Subcutaneous abdominal adipose tissue (tissue), 5 donors: ENCODE results near the gene WDR82.

Experiments
- H3K27ac ChIP-seq: one replicate; pipeline ENCODE4 v1.7.0; 2013; ENCODE audit warnings: low read depth, mild to moderate bottlenecking, inconsistent platforms, low read length, moderate library complexity
- H3K27me3 ChIP-seq, 5 donors: one replicate each; pipeline ENCODE4 v1.7.0; 2013; ENCODE audit warnings: low read length in 5 of 5, inconsistent platforms in 1 of 5; ENCODE audit not compliant: control insufficient read depth in 5 of 5, insufficient read depth in 4 of 5
- H3K36me3 ChIP-seq, 5 donors: one replicate each; pipeline ENCODE4 v1.7.0; 2013; ENCODE audit warnings: low read length in 5 of 5; ENCODE audit not compliant: control insufficient read depth in 5 of 5, insufficient read depth in 5 of 5
- H3K4me1 ChIP-seq, 5 donors: one replicate each; pipeline ENCODE4 v1.7.0; 2013; ENCODE audit warnings: low read length in 5 of 5, mild to moderate bottlenecking in 3 of 5, moderate library complexity in 1 of 5; ENCODE audit not compliant: control insufficient read depth in 5 of 5, insufficient read depth in 5 of 5
- H3K4me3 ChIP-seq, 5 donors: one replicate each; pipeline ENCODE4 v1.7.0; 2013; ENCODE audit warnings: low read length in 5 of 5, low read depth in 1 of 5
- H3K9ac ChIP-seq, 5 donors: one replicate each; pipeline ENCODE4 v1.7.0; 2013; ENCODE audit warnings: low read length in 5 of 5, mild to moderate bottlenecking in 4 of 5, moderate library complexity in 3 of 5
- H3K9me3 ChIP-seq, 5 donors: one replicate each; pipeline ENCODE4 v1.7.0; 2013; ENCODE audit warnings: low read length in 5 of 5; ENCODE audit not compliant: control insufficient read depth in 5 of 5
- donor health status: healthy.
- donor health status: healthy.
- donor health status: healthy.
- donor health status: healthy.
- donor health status: healthy.

The WDR82 gene

GRCh38 chr3:52233968-52234367 lies 44.5 kb downstream of the WDR82 start:
- Histone ChIP-seq H3K4me3 (no peak overlapping the region), H3K9me3 (no peaks in the 10 kb centered on the region), H3K27me3 (no peaks in the 10 kb centered on the region), H3K4me1 (peaks cover 9 to 73% (median 65%) of the 10 kb centered on the region in 5 donors), H3K9ac (peak overlapping the region in 2 of 5 donors; percentile 2 to 36), H3K36me3 (peaks cover 0 to 54% (median 48%) of the 10 kb centered on the region in 5 donors), H3K27ac (peak overlapping the region; percentile 43)

- Histone ChIP-seq H3K9ac (peak overlapping the region in 1 of 5 donors; percentile 61), H3K36me3 (peaks cover 0 to 63% (median 55%) of the 10 kb centered on the region in 5 donors), H3K27me3 (no peaks in the 10 kb centered on the region), H3K4me3 (no peak overlapping the region), H3K4me1 (peaks cover 5 to 67% (median 59%) of the 10 kb centered on the region in 5 donors), H3K27ac (peak overlapping the region; percentile 72), H3K9me3 (no peaks in the 10 kb centered on the region)
Measured at GRCh38 chr3:52233108-52233591, 45.3 kb downstream of the WDR82 start.

- no peak overlapping the region for H3K4me3 ChIP-seq
Measured at GRCh38 chr3:52232279-52233107, 46.0 kb downstream of the WDR82 start.

DNA sequence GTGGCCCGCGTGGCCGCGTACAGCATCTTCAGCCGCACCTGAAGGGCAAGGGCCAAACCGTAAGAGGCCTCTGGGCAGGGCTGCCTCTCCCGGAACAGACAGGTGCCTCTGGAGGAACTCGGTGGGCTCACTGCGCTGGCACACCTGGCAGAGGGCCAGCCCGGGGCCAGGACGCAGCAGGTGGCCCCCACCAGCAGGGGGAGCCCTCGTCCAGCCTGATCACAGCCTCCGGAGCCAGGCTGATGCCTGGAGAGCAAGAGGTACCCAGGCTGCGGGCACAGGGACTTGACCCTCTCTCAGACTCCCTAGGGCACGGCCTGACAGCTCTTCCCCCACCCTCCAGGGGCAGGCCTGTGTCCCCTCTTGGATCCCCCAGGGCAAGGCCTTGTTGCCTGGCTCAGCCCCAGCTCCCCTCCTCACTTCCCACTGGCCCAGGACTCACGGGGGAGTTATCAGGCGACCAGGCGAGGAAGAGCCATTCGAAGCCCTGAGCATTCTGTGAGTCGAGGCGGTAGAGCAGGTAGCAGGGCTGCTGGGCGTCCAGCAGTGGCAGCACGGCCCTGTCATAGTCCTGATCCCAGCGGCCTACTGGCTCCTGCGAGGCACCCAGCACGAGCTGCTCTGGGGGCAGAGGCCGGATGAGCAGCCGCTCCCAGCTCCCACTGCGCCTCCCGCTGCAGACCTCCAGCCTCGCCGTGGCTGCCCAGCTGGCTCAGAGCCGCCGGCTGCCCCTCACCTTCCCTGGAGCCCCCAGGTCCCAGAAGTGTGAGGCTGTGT lies 46.8 kb downstream of the WDR82 start:
- Histone ChIP-seq H3K4me3 (no peak overlapping the region), H3K4me1 (peaks cover 1 to 53% (median 45%) of the 10 kb centered on the region in 5 donors), H3K27me3 (no peaks in the 10 kb centered on the region), H3K9ac (peak overlapping the region in 1 of 5 donors; percentile 13), H3K27ac (no peak overlapping the region), H3K9me3 (no peaks in the 10 kb centered on the region), H3K36me3 (peaks cover 0 to 73% (median 62%) of the 10 kb centered on the region in 5 donors)

More at GRCh38 chr3:52232279-52233107, 46.0 kb downstream of the WDR82 start:
- Histone ChIP-seq H3K36me3 (peaks cover 0 to 69% (median 61%) of the 10 kb centered on the region in 5 donors), H3K27me3 (no peaks in the 10 kb centered on the region), H3K9ac (peak overlapping the region in 2 of 5 donors; percentile 19 to 61), H3K9me3 (no peaks in the 10 kb centered on the region), H3K4me1 (peaks cover 3 to 61% (median 53%) of the 10 kb centered on the region in 5 donors), H3K27ac (peak overlapping the region; percentile 72)

DNA sequence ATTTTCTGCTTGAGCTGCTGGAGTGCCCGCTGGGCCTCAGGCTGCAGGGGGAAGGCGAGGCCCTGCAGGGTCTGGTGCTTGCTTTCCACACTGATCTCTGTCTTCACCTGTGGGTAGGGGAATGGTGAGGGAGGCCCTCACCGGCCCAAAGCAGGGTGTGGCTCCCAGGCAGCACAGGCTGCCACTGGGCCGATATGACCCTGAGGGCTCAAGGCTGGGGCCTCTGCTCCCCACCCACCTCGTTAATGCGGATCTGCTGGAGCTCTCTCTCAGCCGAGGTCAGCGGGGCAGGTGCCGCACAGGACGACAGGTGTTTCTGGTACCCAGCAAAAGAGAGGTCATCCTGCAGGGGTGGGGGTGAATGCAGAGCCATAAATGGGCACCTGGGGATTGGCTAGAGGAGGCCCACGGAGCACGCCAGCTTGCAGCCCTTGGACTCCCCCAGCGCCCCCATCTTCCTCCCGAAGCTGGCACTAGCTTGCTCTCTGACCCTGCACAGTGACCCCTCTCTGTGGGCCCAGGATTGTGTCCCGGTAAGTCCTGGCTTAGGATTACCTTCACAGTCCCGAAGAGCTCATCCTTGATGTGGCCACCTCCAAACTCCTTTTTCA lies 47.5 kb downstream of the WDR82 start:
- no peak overlapping the region for H3K9ac ChIP-seq
- no peak overlapping the region for H3K4me3 ChIP-seq
- no peaks in the 10 kb centered on the region for H3K9me3 ChIP-seq
- H3K4me1 ChIP-seq = peaks cover 1 to 47% (median 39%) of the 10 kb centered on the region in 5 donors
- H3K36me3 ChIP-seq = peaks cover 0 to 73% (median 62%) of the 10 kb centered on the region in 5 donors
- H3K27me3 ChIP-seq = no peaks in the 10 kb centered on the region
- no peak overlapping the region for H3K27ac ChIP-seq

- H3K36me3 ChIP-seq = peaks cover 0 to 73% (median 62%) of the 10 kb centered on the region in 5 donors
- peaks cover 1 to 42% (median 35%) of the 10 kb centered on the region in 5 donors for H3K4me1 ChIP-seq
Measured at GRCh38 chr3:52230461-52230860, 48.0 kb downstream of the WDR82 start.

GRCh38 chr3:52229656-52230055 lies 48.8 kb downstream of the WDR82 start:
- Histone ChIP-seq H3K27me3 (no peaks in the 10 kb centered on the region), H3K9me3 (no peaks in the 10 kb centered on the region), H3K4me1 (peaks cover 1 to 34% (median 28%) of the 10 kb centered on the region in 5 donors), H3K4me3 (no peak overlapping the region), H3K9ac (no peak overlapping the region), H3K27ac (no peak overlapping the region), H3K36me3 (peaks cover 0 to 72% (median 58%) of the 10 kb centered on the region in 5 donors)

More at GRCh38 chr3:52230461-52230860, 48.0 kb downstream of the WDR82 start:
- Histone ChIP-seq H3K4me3 (no peak overlapping the region), H3K9me3 (no peaks in the 10 kb centered on the region), H3K27ac (no peak overlapping the region), H3K27me3 (no peaks in the 10 kb centered on the region), H3K9ac (no peak overlapping the region)

GRCh38 chr3:52228751-52229291 lies 49.6 kb downstream of the WDR82 start:
- H3K9me3 ChIP-seq = no peaks in the 10 kb centered on the region
- H3K36me3 ChIP-seq = peaks cover 0 to 64% (median 51%) of the 10 kb centered on the region in 5 donors
- no peak overlapping the region for H3K27ac ChIP-seq
- no peak overlapping the region for H3K4me3 ChIP-seq
- no peaks in the 10 kb centered on the region for H3K27me3 ChIP-seq
- H3K4me1 ChIP-seq = peaks cover 1 to 26% (median 20%) of the 10 kb centered on the region in 5 donors
- no peak overlapping the region for H3K9ac ChIP-seq

- Histone ChIP-seq H3K9ac (no peak overlapping the region), H3K27ac (no peak overlapping the region), H3K36me3 (peaks cover 0 to 66% (median 51%) of the 10 kb centered on the region in 5 donors), H3K4me1 (peaks cover 1 to 20% (median 17%) of the 10 kb centered on the region in 5 donors), H3K4me3 (no peak overlapping the region), H3K9me3 (no peaks in the 10 kb centered on the region), H3K27me3 (no peaks in the 10 kb centered on the region)
Measured at GRCh38 chr3:52228266-52228665, 50.2 kb downstream of the WDR82 start.
